AG10803 (cell line): ENCODE measurements around the gene CRYBG2.
"Not testable (repeated sequence)": the region's sequence is repeated elsewhere in the genome, so short reads cannot be mapped to it uniquely, and the experiment has no call there.

ENCODE experiments used
- DNase-seq: peaks from one replicate; pipeline ENCODE4 v3.0.0; 2010; ENCODE audit warnings: low read depth
- H3K4me3 ChIP-seq: 2 replicates; pipeline ENCODE4 v1.5.1; 2011; ENCODE audit warnings: mild to moderate bottlenecking, low read length, control low read depth
- CTCF ChIP-seq: conservative IDR thresholded peaks from 2 replicates; pipeline ENCODE4 v1.5.1; 2011; ENCODE audit warnings: mild to moderate bottlenecking, low read length, control low read depth, inconsistent platforms

The CRYBG2 gene

GRCh38 chr1:26376050-26376449, 22.1 kb upstream of the CRYBG2 start:
- no peak for TF ChIP-seq CTCF
- no peak overlapping the region for H3K4me3 ChIP-seq
- no peak for DNase-seq

- no peak for TF ChIP-seq CTCF
- DNase-seq = no peak
- no peak overlapping the region for H3K4me3 ChIP-seq
Measured at GRCh38 chr1:26375081-26375480, 21.2 kb upstream of the CRYBG2 start.

GRCh38 chr1:26374361-26374760, 20.4 kb upstream of the CRYBG2 start:
- DNase-seq, H3K4me3 ChIP-seq: not testable (repeated sequence)

GRCh38 chr1:26373789-26374188, 19.9 kb upstream of the CRYBG2 start:
- no peak for DNase-seq
- TF ChIP-seq CTCF = no peak
- no peak overlapping the region for H3K4me3 ChIP-seq

GRCh38 chr1:26373281-26373680, 19.4 kb upstream of the CRYBG2 start:
- no peak overlapping the region for H3K4me3 ChIP-seq
- no peak for DNase-seq
- TF ChIP-seq CTCF = no peak

- H3K4me3 ChIP-seq, DNase-seq: not testable (repeated sequence)
Measured at GRCh38 chr1:26372611-26373010, 18.7 kb upstream of the CRYBG2 start, which contains the start of gene ZNF683. ZNF683 (minus strand) TSS chr1:26372750; CDS start chr1:26368571, 4,179 bp downstream.

- no peak for TF ChIP-seq CTCF
- DNase-seq = no peak
- no peak overlapping the region for H3K4me3 ChIP-seq
Measured at GRCh38 chr1:26372039-26372438, 18.1 kb upstream of the CRYBG2 start.

GRCh38 chr1:26370591-26371382, 16.9 kb upstream of the CRYBG2 start:
- no peak for TF ChIP-seq CTCF
- H3K4me3 ChIP-seq = no peak overlapping the region
- no peak for DNase-seq
